Measurements from ENCODE around the gene SUGP1.

The SUGP1 gene

GRCh38 chr19:19315444-19315843 is 4.9 kb downstream of the SUGP1 start:
- Histone ChIP-seq H3K4me1 (ENCODE audit: control insufficient read depth, insufficient read depth, low read length) (no peaks in the 10 kb centered on the region), H3K9me3 (ENCODE audit: control insufficient read depth, insufficient read depth, low read length) (no peaks in the 10 kb centered on the region), H3K9ac (ENCODE audit: low read depth, low read length) (no peak overlapping the region), H3K36me3 (ENCODE audit: control insufficient read depth, insufficient read depth, low read length) (peaks cover 20% of the 10 kb centered on the region), H3K27me3 (ENCODE audit: control insufficient read depth, insufficient read depth, low read length) (no peaks in the 10 kb centered on the region), H3K4me3 (ENCODE audit: low read depth, low read length) (no peak overlapping the region)

DNA sequence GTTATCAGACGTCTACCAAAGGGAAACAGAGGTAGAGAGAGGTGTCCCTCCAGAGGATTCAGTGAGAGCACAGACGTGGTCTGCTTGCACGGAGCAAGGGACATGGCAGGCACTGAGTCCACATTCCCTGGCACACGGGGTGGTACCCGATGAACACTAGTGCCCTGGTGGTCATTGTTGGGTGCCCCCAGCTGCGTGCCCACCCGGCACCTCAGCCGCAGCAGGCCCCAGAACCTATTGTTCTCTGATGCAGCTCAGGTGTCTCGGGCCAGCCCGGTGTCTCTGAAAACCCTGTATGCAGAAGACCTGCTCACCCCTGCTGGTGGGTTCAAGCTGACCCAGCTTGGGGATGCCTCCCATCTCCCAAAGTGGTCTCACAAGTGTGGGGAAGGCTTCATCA is 11.9 kb downstream of the SUGP1 start:
- no peak overlapping the region for H3K4me3 ChIP-seq (ENCODE audit: low read depth, low read length)
- no peaks in the 10 kb centered on the region for H3K4me1 ChIP-seq (ENCODE audit: control insufficient read depth, insufficient read depth, low read length)
- H3K9me3 ChIP-seq (ENCODE audit: control insufficient read depth, insufficient read depth, low read length): no peaks in the 10 kb centered on the region
- H3K36me3 ChIP-seq (ENCODE audit: control insufficient read depth, insufficient read depth, low read length): peaks cover 34% of the 10 kb centered on the region
- no peaks in the 10 kb centered on the region for H3K27me3 ChIP-seq (ENCODE audit: control insufficient read depth, insufficient read depth, low read length)
- H3K9ac ChIP-seq (ENCODE audit: low read depth, low read length): no peak overlapping the region

DNA sequence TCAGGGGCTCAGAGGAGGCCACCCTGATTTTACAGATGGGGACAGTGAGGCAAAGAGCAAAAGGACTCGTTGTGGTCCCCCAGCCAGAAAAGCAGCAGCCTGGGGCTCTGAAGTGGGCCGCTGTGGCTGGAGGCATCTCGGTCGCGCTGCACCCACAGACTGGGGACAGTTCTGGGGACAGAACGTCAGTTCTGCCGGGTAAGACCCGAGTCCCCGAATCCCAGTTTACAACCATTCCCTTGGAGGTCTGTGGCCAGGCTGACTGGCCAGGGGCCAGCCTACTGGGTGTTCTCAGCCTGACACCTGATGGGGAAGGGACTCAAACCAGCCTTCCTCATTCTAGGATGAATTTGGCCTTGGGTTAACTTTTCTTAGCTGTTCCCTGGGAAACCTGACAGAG is 14.1 kb downstream of the SUGP1 start:
- Histone ChIP-seq H3K27me3 (ENCODE audit: control insufficient read depth, insufficient read depth, low read length) (no peaks in the 10 kb centered on the region), H3K36me3 (ENCODE audit: control insufficient read depth, insufficient read depth, low read length) (peaks cover 48% of the 10 kb centered on the region), H3K4me1 (ENCODE audit: control insufficient read depth, insufficient read depth, low read length) (no peaks in the 10 kb centered on the region), H3K9ac (ENCODE audit: low read depth, low read length) (no peak overlapping the region), H3K9me3 (ENCODE audit: control insufficient read depth, insufficient read depth, low read length) (no peaks in the 10 kb centered on the region), H3K4me3 (ENCODE audit: low read depth, low read length) (no peak overlapping the region)

DNA sequence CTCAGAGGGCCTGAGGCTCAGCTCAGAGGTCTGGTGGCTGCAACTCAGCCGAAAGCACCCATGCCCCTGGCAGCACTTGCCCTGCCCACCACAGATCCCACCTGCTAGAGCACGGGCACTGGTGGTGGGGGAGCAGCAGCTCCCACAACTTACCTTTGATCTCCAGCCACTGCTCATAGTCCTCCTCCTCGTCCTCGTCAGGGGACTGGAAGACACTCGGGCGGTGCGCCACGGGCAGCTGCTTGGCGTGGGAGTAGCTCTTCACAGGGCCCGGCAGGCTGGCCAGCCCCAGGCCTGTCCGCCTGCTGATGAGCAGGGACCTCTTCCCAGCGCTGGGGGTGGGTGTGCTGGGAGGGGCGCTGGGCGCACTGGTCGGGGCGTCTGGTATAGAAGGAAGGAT is 14.6 kb downstream of the SUGP1 start:
- no peaks in the 10 kb centered on the region for H3K4me1 ChIP-seq (ENCODE audit: control insufficient read depth, insufficient read depth, low read length)
- no peaks in the 10 kb centered on the region for H3K27me3 ChIP-seq (ENCODE audit: control insufficient read depth, insufficient read depth, low read length)
- H3K36me3 ChIP-seq (ENCODE audit: control insufficient read depth, insufficient read depth, low read length): peaks cover 49% of the 10 kb centered on the region
- no peak overlapping the region for H3K4me3 ChIP-seq (ENCODE audit: low read depth, low read length)
- H3K9ac ChIP-seq (ENCODE audit: low read depth, low read length): no peak overlapping the region
- H3K9me3 ChIP-seq (ENCODE audit: control insufficient read depth, insufficient read depth, low read length): no peaks in the 10 kb centered on the region

- no peak overlapping the region for H3K4me3 ChIP-seq (ENCODE audit: low read depth, low read length)
- H3K9ac ChIP-seq (ENCODE audit: low read depth, low read length): no peak overlapping the region
- H3K36me3 ChIP-seq (ENCODE audit: control insufficient read depth, insufficient read depth, low read length): peaks cover 48% of the 10 kb centered on the region
- H3K27me3 ChIP-seq (ENCODE audit: control insufficient read depth, insufficient read depth, low read length): no peaks in the 10 kb centered on the region
- H3K4me1 ChIP-seq (ENCODE audit: control insufficient read depth, insufficient read depth, low read length): no peaks in the 10 kb centered on the region
- no peaks in the 10 kb centered on the region for H3K9me3 ChIP-seq (ENCODE audit: control insufficient read depth, insufficient read depth, low read length)
Observed at GRCh38 chr19:19305066-19305465, 15.2 kb downstream of the SUGP1 start.

DNA sequence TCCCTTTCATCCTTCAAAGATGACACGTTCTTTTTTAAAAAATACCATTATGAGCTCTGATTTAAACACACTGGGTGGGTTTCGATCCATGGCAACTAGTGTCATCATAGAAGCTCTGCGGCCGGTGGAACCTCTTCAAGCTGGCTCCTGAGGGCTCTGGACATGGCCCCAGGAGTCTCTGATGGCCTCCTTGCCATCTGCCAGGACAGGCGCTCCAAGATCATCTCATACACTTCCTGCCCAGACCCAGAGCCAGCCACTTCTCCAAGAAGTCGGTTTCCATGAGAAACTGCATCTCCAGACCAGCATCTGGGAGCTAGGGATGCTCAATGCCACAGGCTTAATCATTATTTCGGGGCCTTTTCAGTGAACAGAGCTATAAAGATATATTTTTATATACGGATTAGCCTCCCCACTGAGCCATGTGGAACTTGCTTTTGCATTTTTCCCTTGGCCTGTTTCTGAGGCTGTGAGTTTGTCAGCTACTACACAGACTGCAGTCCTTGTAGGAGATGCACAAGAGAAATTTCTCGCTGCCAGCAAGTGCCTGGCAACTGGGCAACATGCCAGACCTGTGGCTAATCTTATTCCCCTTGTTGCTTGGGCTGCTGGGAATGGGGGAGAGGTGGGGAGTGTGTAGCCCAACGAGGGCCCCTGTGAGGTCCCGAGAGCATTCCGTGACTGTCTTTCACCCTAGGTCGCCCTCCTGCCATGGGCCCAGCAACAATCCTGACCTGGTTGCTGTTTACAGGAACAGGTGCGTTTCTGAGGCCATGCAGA is 15.9 kb downstream of the SUGP1 start:
- Histone ChIP-seq H3K9ac (ENCODE audit: low read depth, low read length) (no peak overlapping the region), H3K27me3 (ENCODE audit: control insufficient read depth, insufficient read depth, low read length) (no peaks in the 10 kb centered on the region), H3K4me1 (ENCODE audit: control insufficient read depth, insufficient read depth, low read length) (no peaks in the 10 kb centered on the region), H3K36me3 (ENCODE audit: control insufficient read depth, insufficient read depth, low read length) (peaks cover 48% of the 10 kb centered on the region), H3K4me3 (ENCODE audit: low read depth, low read length) (no peak overlapping the region), H3K9me3 (ENCODE audit: control insufficient read depth, insufficient read depth, low read length) (no peaks in the 10 kb centered on the region)

DNA sequence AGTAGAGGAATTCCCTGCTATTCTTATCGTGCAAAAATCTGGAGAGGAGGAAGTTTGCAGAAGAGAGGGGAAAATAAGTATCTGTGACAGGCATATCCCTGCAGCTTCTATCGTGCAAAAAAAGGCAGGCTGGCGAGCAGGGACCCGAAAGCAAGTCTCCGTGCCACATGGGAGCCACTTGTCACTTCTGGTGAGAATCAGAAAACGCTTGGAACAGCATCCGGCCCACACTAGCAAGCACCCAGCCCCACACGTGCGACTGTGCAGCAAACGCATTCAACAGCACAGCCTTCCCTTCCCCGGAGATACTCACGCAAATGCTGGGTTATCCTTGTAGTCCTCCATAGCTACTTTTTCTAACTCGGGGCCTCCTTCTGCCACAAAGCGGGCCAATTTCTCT is 16.9 kb downstream of the SUGP1 start:
- H3K4me1 ChIP-seq (ENCODE audit: control insufficient read depth, insufficient read depth, low read length): no peaks in the 10 kb centered on the region
- no peaks in the 10 kb centered on the region for H3K27me3 ChIP-seq (ENCODE audit: control insufficient read depth, insufficient read depth, low read length)
- no peak overlapping the region for H3K9ac ChIP-seq (ENCODE audit: low read depth, low read length)
- H3K4me3 ChIP-seq (ENCODE audit: low read depth, low read length): no peak overlapping the region
- H3K9me3 ChIP-seq (ENCODE audit: control insufficient read depth, insufficient read depth, low read length): no peaks in the 10 kb centered on the region
- H3K36me3 ChIP-seq (ENCODE audit: control insufficient read depth, insufficient read depth, low read length): peaks cover 47% of the 10 kb centered on the region

GRCh38 chr19:19300613-19301012 is 19.7 kb downstream of the SUGP1 start:
- Histone ChIP-seq H3K9me3 (ENCODE audit: control insufficient read depth, insufficient read depth, low read length) (no peaks in the 10 kb centered on the region), H3K4me1 (ENCODE audit: control insufficient read depth, insufficient read depth, low read length) (no peaks in the 10 kb centered on the region), H3K4me3 (ENCODE audit: low read depth, low read length) (no peak overlapping the region), H3K27me3 (ENCODE audit: control insufficient read depth, insufficient read depth, low read length) (no peaks in the 10 kb centered on the region), H3K9ac (ENCODE audit: low read depth, low read length) (no peak overlapping the region), H3K36me3 (ENCODE audit: control insufficient read depth, insufficient read depth, low read length) (peaks cover 32% of the 10 kb centered on the region)

GRCh38 chr19:19297759-19298158 is 22.6 kb downstream of the SUGP1 start:
- H3K9ac ChIP-seq (ENCODE audit: low read depth, low read length): no peak overlapping the region

DNA sequence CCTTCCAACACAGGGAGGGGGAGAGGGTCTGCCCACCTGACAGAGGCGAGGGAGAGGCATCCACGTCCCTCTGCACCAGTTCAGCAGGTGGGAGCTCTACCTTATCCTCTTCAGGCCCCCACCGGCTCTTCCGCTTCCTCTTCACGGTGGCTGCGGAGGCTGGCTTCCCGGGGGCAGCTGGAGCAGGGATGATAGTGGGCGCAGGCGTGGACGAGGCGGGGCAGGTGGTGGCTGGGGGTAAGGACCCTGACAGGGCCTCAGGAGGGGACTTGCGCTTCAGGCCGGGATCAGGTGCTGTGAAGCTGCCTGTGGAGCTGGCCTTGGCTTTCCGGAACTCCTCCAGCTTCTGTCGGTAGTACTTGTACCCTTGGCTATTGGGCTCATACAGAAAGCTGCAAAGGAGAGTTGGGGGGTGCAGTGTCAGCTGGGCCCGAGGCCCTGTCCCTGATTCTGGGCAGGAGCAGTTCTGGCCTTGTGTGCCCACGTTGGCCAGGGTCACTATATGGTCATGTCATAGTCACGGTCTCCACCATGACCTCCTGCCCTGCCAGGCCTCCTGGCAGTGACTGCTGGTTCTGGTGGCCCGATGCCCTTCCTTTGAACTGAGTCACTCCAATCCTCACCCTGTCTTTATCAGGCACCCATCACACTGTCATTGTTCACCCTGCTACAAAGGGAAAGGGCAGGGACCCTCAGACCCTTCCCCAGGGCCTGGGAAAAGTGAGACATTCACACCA is 23.2 kb downstream of the SUGP1 start:
- Histone ChIP-seq H3K4me3 (ENCODE audit: low read depth, low read length) (no peak overlapping the region), H3K9ac (ENCODE audit: low read depth, low read length) (no peak overlapping the region), H3K4me1 (ENCODE audit: control insufficient read depth, insufficient read depth, low read length) (no peaks in the 10 kb centered on the region), H3K9me3 (ENCODE audit: control insufficient read depth, insufficient read depth, low read length) (no peaks in the 10 kb centered on the region), H3K36me3 (ENCODE audit: control insufficient read depth, insufficient read depth, low read length) (peaks cover 17% of the 10 kb centered on the region), H3K27me3 (ENCODE audit: control insufficient read depth, insufficient read depth, low read length) (no peaks in the 10 kb centered on the region)

More at GRCh38 chr19:19297759-19298158, 22.6 kb downstream of the SUGP1 start:
- Histone ChIP-seq H3K4me3 (ENCODE audit: low read depth, low read length) (no peak overlapping the region), H3K4me1 (ENCODE audit: control insufficient read depth, insufficient read depth, low read length) (no peaks in the 10 kb centered on the region), H3K9me3 (ENCODE audit: control insufficient read depth, insufficient read depth, low read length) (no peaks in the 10 kb centered on the region), H3K27me3 (ENCODE audit: control insufficient read depth, insufficient read depth, low read length) (no peaks in the 10 kb centered on the region), H3K36me3 (ENCODE audit: control insufficient read depth, insufficient read depth, low read length) (peaks cover 22% of the 10 kb centered on the region)

DNA sequence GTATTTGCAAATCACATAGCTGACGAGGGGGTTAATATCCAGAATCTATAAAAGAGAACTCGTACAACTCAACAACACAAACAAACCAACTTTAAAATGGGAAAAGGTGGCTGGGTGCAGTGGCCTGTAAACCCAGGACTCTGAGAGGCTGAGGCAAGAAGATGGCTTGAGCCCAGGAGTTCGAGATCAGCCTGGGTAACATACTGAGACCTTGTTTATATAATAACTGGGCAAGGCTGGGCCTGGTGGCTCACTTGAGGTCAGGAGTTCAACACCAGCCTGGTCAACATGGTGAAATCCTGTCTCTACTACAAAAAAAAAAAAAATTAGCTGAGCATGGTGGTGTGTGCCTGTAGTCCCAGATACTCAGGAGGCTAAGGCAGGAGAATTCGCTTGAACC is 25.4 kb downstream of the SUGP1 start:
- H3K4me3 ChIP-seq (ENCODE audit: low read depth, low read length): no peak overlapping the region
- no peaks in the 10 kb centered on the region for H3K9me3 ChIP-seq (ENCODE audit: control insufficient read depth, insufficient read depth, low read length)
- H3K36me3 ChIP-seq (ENCODE audit: control insufficient read depth, insufficient read depth, low read length): peaks cover 12% of the 10 kb centered on the region
- H3K4me1 ChIP-seq (ENCODE audit: control insufficient read depth, insufficient read depth, low read length): no peaks in the 10 kb centered on the region
- no peaks in the 10 kb centered on the region for H3K27me3 ChIP-seq (ENCODE audit: control insufficient read depth, insufficient read depth, low read length)
- H3K9ac ChIP-seq (ENCODE audit: low read depth, low read length): no peak overlapping the region

- H3K27me3 ChIP-seq (ENCODE audit: control insufficient read depth, insufficient read depth, low read length): no peaks in the 10 kb centered on the region
- no peak overlapping the region for H3K4me3 ChIP-seq (ENCODE audit: low read depth, low read length)
- no peaks in the 10 kb centered on the region for H3K9me3 ChIP-seq (ENCODE audit: control insufficient read depth, insufficient read depth, low read length)
- no peak overlapping the region for H3K9ac ChIP-seq (ENCODE audit: low read depth, low read length)
- H3K36me3 ChIP-seq (ENCODE audit: control insufficient read depth, insufficient read depth, low read length): peaks cover 26% of the 10 kb centered on the region
- H3K4me1 ChIP-seq (ENCODE audit: control insufficient read depth, insufficient read depth, low read length): no peaks in the 10 kb centered on the region
Observed at GRCh38 chr19:19292607-19293006, 27.7 kb downstream of the SUGP1 start.

All from iPS-15b (cell line).